Esophagus (tissue), 2 donors: ENCODE results near the gene HMX1. TPM values are rescaled to one million over a fixed set of nuclear protein-coding genes. Genes with fewer than 3 reads are reported as not detected.

Experiments used
- H3K27ac ChIP-seq, 2 donors: one replicate each; pipeline ENCODE4 v1.5.1; 2013; ENCODE audit warnings: low read depth in 2 of 2, mild to moderate bottlenecking in 2 of 2, inconsistent platforms in 1 of 2, low read length in 1 of 2, moderate library complexity in 1 of 2
- H3K27me3 ChIP-seq, 2 donors: one replicate each; pipeline ENCODE4 v1.6.1; 2013; ENCODE audit warnings: low read length in 2 of 2, control low read depth in 1 of 2, mild to moderate bottlenecking in 1 of 2; ENCODE audit not compliant: insufficient read depth in 2 of 2, control insufficient read depth in 1 of 2
- H3K36me3 ChIP-seq, 2 donors: one replicate each; pipeline ENCODE4 v1.6.1; 2013; ENCODE audit warnings: low read length in 1 of 2; ENCODE audit not compliant: control insufficient read depth in 2 of 2, insufficient read depth in 2 of 2
- H3K4me1 ChIP-seq, 2 donors: one replicate each; pipeline ENCODE4 v1.6.1; 2013; ENCODE audit warnings: low read length in 1 of 2; ENCODE audit not compliant: control insufficient read depth in 2 of 2, insufficient read depth in 2 of 2
- H3K4me3 ChIP-seq, 2 donors: one replicate each; pipeline ENCODE4 v1.5.1; 2013; ENCODE audit warnings: low read length in 2 of 2, mild to moderate bottlenecking in 2 of 2, low read depth in 1 of 2, moderate library complexity in 1 of 2
- H3K9me3 ChIP-seq, 2 donors: one replicate each; pipeline ENCODE4 v1.6.1; 2013; ENCODE audit warnings: mild to moderate bottlenecking in 2 of 2, low read depth in 1 of 2, low read length in 1 of 2, moderate library complexity in 1 of 2; ENCODE audit not compliant: control insufficient read depth in 2 of 2, insufficient read depth in 1 of 2
- WGBS, 2 donors: extraction: QIAGEN DNeasy Blood & Tissue Kit; methylation state at CpG; one replicate each; pipeline ENCODE4 v1.1.7; 2013; 5-methylcytosine and 5-hydroxymethylcytosine counted together
- polyA plus RNA-seq, 2 donors: library from polyadenylated mRNA; stranded (reverse); fragments of 200-250 nt; gene quantifications; one replicate each; pipeline ENCODE4 v1.2.3, GENCODE V29; 2013
- donor health status: healthy with polysubstance abuse.
- donor health status: Bipolar disorder and iron deficiency.

HMX1 gene
- polyA plus RNA-seq, 2 donors = not detected

DNA sequence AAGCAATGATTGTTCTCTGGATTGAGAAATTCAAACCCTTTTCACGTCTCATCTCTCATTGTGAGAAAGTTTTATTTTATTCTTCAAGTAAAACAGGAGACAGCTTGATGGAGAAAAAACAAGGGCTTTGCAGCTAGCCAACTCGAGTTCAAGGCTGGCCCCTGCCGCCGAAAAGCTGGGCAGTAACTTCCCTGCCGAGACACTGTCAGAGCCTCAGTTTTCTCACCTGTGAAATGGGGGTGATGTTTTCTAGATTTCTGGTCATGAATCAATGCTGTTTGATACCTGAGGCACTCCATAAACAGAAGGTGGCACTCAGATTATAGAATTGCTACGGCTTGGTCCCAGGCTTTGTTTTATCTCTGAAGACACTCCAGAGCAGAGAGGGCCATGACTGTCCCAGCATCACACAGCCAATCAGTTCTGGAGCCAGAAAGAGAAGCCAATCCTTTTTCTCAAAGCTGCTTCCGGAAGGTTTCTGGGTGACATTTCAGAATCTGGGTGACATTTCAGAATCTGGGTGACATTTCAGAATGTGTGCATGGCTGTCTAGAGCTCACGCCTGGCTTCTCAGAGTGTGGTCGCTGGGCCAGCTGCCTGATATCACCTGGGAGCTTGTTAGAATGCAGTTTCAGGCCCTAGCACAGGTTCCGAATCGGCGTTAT, 33.2 kb downstream of the HMX1 start:
- H3K27ac ChIP-seq = no peak overlapping the region
- H3K9me3 ChIP-seq = peaks cover 0 to 10% of the 10 kb centered on the region in 2 donors
- 77% methylated on average over 12 of the region's 12 CpGs for WGBS, 2 donors
- no peaks in the 10 kb centered on the region for H3K27me3 ChIP-seq
- H3K4me3 ChIP-seq = no peak overlapping the region
- H3K36me3 ChIP-seq = no peaks in the 10 kb centered on the region
- no peaks in the 10 kb centered on the region for H3K4me1 ChIP-seq

- no peak overlapping the region for H3K4me3 ChIP-seq
- H3K27me3 ChIP-seq = no peaks in the 10 kb centered on the region
- no peak overlapping the region for H3K27ac ChIP-seq
- no peaks in the 10 kb centered on the region for H3K4me1 ChIP-seq
- H3K9me3 ChIP-seq = peaks cover 0 to 6% of the 10 kb centered on the region in 2 donors
- 56 to 57% methylated on average over 19 of the region's 19 CpGs for WGBS, 2 donors
- H3K36me3 ChIP-seq = no peaks in the 10 kb centered on the region
These were observed 34.3 kb downstream of the HMX1 start for GRCh38 chr4:8837181-8837841.

DNA sequence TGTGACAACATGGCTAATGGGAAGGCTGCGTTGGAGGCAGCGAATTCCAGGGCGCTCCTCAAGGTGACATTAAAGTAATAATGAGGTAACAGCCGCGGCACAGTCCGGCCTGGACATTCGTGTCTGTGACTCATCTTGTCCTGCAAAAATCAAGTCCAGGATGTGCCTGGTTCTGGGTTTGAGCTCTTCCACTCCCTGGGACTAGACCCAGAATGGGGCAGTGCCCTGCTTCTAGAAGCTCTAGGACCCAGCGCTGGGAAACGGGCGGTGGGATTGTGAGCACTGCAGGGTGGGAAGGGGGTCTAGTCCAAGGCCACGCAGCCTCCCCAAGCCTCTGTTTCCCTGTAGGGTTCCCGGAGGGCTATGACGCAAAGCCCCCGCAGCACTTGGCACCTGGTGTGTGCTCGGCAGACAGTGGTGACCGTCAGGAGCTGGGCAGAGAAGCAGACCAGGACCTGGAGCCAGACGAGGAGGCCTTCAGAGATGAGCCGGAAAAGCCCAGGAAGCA, 34.9 kb downstream of the HMX1 start:
- no peaks in the 10 kb centered on the region for H3K4me1 ChIP-seq
- peaks cover 0 to 2% of the 10 kb centered on the region in 2 donors for H3K9me3 ChIP-seq
- H3K36me3 ChIP-seq = no peaks in the 10 kb centered on the region
- WGBS, 2 donors = 81 to 86% methylated on average over 18 of the region's 18 CpGs
- H3K27ac ChIP-seq = no peak overlapping the region
- H3K4me3 ChIP-seq = no peak overlapping the region
- H3K27me3 ChIP-seq = no peaks in the 10 kb centered on the region

GRCh38 chr4:8835521-8836365, 35.9 kb downstream of the HMX1 start:
- no peaks in the 10 kb centered on the region for H3K27me3 ChIP-seq
- no peaks in the 10 kb centered on the region for H3K36me3 ChIP-seq
- H3K4me1 ChIP-seq = no peaks in the 10 kb centered on the region
- H3K27ac ChIP-seq = no peak overlapping the region
- no peak overlapping the region for H3K4me3 ChIP-seq
- WGBS, 2 donors = 75 to 77% methylated on average over 15 of the region's 15 CpGs
- H3K9me3 ChIP-seq = no peaks in the 10 kb centered on the region

DNA sequence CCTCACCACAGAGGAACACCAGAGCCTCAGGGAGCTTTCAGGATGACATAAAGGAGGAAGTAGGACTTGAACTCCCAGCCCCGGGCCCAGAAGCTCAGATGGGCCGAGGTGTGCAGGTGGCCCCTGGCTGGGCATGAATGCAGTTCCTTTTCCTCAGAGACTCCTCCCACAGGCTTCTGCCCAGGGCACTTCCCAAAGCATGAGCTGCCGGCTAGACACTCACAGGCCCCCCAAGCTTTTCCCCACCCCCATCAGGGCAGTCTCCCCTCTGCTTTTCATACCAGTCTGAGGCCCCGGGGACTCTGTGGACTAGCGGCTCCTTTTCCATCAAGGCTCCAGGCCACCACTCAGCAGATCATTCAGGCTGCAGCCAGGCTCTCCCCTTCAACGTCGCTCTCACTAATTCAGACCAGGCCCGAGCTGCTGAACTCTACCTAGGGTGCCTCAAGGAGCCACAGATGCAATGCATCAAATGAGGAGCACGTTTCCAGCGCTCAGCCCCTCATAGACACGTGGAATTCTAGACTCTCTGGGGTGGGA, 36.9 kb downstream of the HMX1 start:
- Histone ChIP-seq H3K27me3 (no peaks in the 10 kb centered on the region), H3K4me3 (no peak overlapping the region)
- 51 to 54% methylated on average over 11 of the region's 11 CpGs for WGBS, 2 donors

GRCh38 chr4:8832113-8832915, 39.3 kb downstream of the HMX1 start:
- H3K4me1 ChIP-seq = no peaks in the 10 kb centered on the region
- no peaks in the 10 kb centered on the region for H3K27me3 ChIP-seq
- no peaks in the 10 kb centered on the region for H3K9me3 ChIP-seq
- H3K4me3 ChIP-seq = no peak overlapping the region
- no peak overlapping the region for H3K27ac ChIP-seq
- WGBS, 2 donors = 59 to 60% methylated on average over 18 of the region's 18 CpGs
- no peaks in the 10 kb centered on the region for H3K36me3 ChIP-seq

More for the DNA sequence above, 36.9 kb downstream of the HMX1 start:
- no peak overlapping the region for H3K27ac ChIP-seq
- no peaks in the 10 kb centered on the region for H3K9me3 ChIP-seq
- no peaks in the 10 kb centered on the region for H3K4me1 ChIP-seq
- H3K36me3 ChIP-seq = no peaks in the 10 kb centered on the region

- no peaks in the 10 kb centered on the region for H3K27me3 ChIP-seq
- no peaks in the 10 kb centered on the region for H3K4me1 ChIP-seq
- no peak overlapping the region for H3K4me3 ChIP-seq
- H3K27ac ChIP-seq = no peak overlapping the region
- WGBS, 2 donors = 81 to 82% methylated on average over 13 of the region's 13 CpGs
- no peaks in the 10 kb centered on the region for H3K36me3 ChIP-seq
- no peaks in the 10 kb centered on the region for H3K9me3 ChIP-seq
These were observed 40.2 kb downstream of the HMX1 start for GRCh38 chr4:8831221-8832112.

DNA sequence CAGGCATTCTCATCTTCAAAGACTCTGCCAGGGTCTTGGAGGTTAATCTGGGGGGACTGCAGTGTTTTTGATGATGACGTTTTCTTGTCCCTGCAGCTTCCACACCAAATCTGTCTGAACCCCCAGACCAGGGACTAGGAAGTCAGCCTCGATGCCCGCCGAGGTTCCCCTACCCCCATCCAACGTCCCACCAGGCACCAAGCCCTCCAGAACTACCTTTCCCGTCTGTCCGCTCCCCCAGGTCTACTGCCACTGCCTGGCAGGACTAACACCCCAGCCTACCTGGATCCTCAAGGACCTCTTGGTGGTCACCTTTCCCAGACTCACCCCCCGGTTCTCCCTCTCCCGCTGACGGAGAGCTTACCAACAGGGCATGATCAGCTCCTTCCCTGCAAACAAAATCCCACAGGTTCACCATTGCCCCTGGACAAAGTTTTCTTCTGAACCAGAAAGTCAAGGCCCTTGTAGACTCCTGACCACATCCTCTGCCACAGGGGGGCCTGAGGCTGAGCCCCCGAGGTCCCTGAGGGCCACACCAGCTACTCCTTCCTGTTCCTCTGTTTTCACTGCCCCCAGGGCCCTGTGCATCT, 40.9 kb downstream of the HMX1 start:
- Histone ChIP-seq H3K27me3 (no peaks in the 10 kb centered on the region), H3K27ac (no peak overlapping the region), H3K4me3 (no peak overlapping the region), H3K36me3 (no peaks in the 10 kb centered on the region), H3K9me3 (no peaks in the 10 kb centered on the region), H3K4me1 (no peaks in the 10 kb centered on the region)
- 81 to 82% methylated on average over 11 of the region's 11 CpGs for WGBS, 2 donors
